Breast epithelium (tissue), 4 donors: Measurements from ENCODE around the gene LGR5. TPM values are rescaled to one million over a fixed set of nuclear protein-coding genes. Genes with fewer than 3 reads are reported as not detected.

Source experiments
- DNase-seq, 2 donors: peaks; one replicate each; pipeline ENCODE4 v3.0.0-alpha.2; 2019; ENCODE audit warnings: low spot score in 2 of 2
- H3K27ac ChIP-seq, 2 donors: fragments of 200-600 bp; sonication (generic) in 1 of 2; one replicate each; pipeline ENCODE4 v1.5.1; 2016 to 2019; ENCODE audit warnings: mild to moderate bottlenecking in 1 of 2
- H3K27me3 ChIP-seq, 2 donors: fragments of 200-600 bp; sonication (generic) in 1 of 2; one replicate each; pipeline versions ENCODE4 v1.5.1 to v1.6.0; 2017 to 2019; ENCODE audit warnings: control low read depth in 1 of 2, mild to moderate bottlenecking in 1 of 2
- H3K36me3 ChIP-seq: fragments of 200-600 bp; one replicate; pipeline ENCODE4 v1.5.1; 2019
- H3K4me1 ChIP-seq, 2 donors: fragments of 200-600 bp; sonication (generic); one replicate each; pipeline ENCODE4 v1.5.1; 2016 to 2019; ENCODE audit warnings: control low read depth in 1 of 2
- H3K4me3 ChIP-seq, 3 donors: fragments of 200-600 bp; sonication (generic); 1 replicate in 2 of 3; 2 replicates in 1 of 3; pipeline ENCODE4 v1.5.1; 2016 to 2019; ENCODE audit warnings: mild to moderate bottlenecking in 3 of 3, moderate library complexity in 2 of 3
- H3K9me3 ChIP-seq, 2 donors: fragments of 200-600 bp; sonication (generic) in 1 of 2; one replicate each; pipeline ENCODE4 v1.5.1; 2016 to 2019; ENCODE audit warnings: control low read depth in 1 of 2
- POLR2A ChIP-seq: fragments of 450-650 bp; IDR thresholded peaks from one replicate; pipeline ENCODE4 v1.6.1; 2016; ENCODE audit warnings: antibody characterized with exemption, mild to moderate bottlenecking, moderate library complexity
- POLR2AphosphoS5 ChIP-seq, 3 donors: sonication (generic); formaldehyde crosslinking; IDR thresholded peaks; one replicate each; pipeline ENCODE4 v1.6.1; 2017; ENCODE audit warnings: antibody characterized with exemption in 3 of 3
- intact Hi-C: fragments of 100-400 bp; cut with DNase I; formaldehyde crosslinking; loops from one replicate; pipeline ENCODE4 v1.15.1; 2023; ENCODE audit warnings: low total_unique reads
- total RNA-seq, 3 donors: library from RNA; depleted of rRNA; stranded (reverse); fragments of >200 nt; gene quantifications; one replicate each; pipeline ENCODE4 v1.1.0, GENCODE V29; 2016
- TF ChIP-seq, protein P1 (sequence below), 3 donors: fragments of 450-650 bp; IDR thresholded peaks; one replicate each; pipeline ENCODE4 v1.5.1; 2016 to 2017; ENCODE audit warnings: antibody characterized with exemption in 3 of 3, mild to moderate bottlenecking in 3 of 3, moderate library complexity in 3 of 3

Gene LGR5
- total RNA-seq, 3 donors from 2014 or later, result 0.15 to 0.80 (median 0.66) TPM

GRCh38 chr12:71452006-71452405, 12.4 kb downstream of the LGR5 start:
- Histone ChIP-seq H3K36me3 (no peaks in the 10 kb centered on the region), H3K27me3 (no peaks in the 10 kb centered on the region), H3K4me3 (no peak overlapping the region), H3K4me1 (no peaks in the 10 kb centered on the region), H3K27ac (no peak overlapping the region), H3K9me3 (no peaks in the 10 kb centered on the region)
- intact Hi-C loops, result no loop called here
- TF ChIP-seq POLR2AphosphoS5 (IDR thresholded peaks at IDR 0.05), result no peak
- no peak for TF ChIP-seq POLR2A
- TF ChIP-seq, protein P1, sequence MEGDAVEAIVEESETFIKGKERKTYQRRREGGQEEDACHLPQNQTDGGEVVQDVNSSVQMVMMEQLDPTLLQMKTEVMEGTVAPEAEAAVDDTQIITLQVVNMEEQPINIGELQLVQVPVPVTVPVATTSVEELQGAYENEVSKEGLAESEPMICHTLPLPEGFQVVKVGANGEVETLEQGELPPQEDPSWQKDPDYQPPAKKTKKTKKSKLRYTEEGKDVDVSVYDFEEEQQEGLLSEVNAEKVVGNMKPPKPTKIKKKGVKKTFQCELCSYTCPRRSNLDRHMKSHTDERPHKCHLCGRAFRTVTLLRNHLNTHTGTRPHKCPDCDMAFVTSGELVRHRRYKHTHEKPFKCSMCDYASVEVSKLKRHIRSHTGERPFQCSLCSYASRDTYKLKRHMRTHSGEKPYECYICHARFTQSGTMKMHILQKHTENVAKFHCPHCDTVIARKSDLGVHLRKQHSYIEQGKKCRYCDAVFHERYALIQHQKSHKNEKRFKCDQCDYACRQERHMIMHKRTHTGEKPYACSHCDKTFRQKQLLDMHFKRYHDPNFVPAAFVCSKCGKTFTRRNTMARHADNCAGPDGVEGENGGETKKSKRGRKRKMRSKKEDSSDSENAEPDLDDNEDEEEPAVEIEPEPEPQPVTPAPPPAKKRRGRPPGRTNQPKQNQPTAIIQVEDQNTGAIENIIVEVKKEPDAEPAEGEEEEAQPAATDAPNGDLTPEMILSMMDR (IDR thresholded peaks at IDR 0.05), result no peak
- DNase-seq, result no peak

GRCh38 chr12:71455028-71455737, 15.6 kb downstream of the LGR5 start:
- DNase-seq, result no peak

DNA sequence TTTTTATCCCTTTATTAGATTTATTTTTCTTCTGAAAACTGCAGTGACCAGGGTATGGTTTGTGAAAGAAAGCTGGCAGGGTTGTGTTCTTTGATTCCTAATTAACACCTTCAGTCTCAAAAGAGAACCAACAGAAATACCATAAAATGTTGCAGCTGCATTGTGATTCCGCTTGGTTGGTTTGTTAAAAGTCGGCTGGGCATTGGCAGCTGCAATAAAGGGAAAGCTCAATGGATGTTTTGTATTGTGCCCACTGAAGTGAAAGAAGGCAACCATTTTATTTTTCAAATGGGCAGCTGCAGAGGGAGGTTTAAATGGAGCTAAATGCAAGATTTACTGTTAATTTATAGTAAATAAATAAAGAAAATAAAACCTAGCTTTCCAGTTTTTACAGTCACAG, 16.7 kb downstream of the LGR5 start:
- Histone ChIP-seq H3K36me3 (no peaks in the 10 kb centered on the region), H3K4me1 (no peaks in the 10 kb centered on the region), H3K9me3 (no peaks in the 10 kb centered on the region), H3K27me3 (no peaks in the 10 kb centered on the region), H3K4me3 (no peak overlapping the region), H3K27ac (no peak overlapping the region)
- no peak for DNase-seq
- no peak for TF ChIP-seq POLR2A
- intact Hi-C loops, result no loop called here

More at GRCh38 chr12:71455028-71455737, 15.6 kb downstream of the LGR5 start:
- Histone ChIP-seq H3K27me3 (no peaks in the 10 kb centered on the region), H3K36me3 (no peaks in the 10 kb centered on the region), H3K27ac (no peak overlapping the region), H3K4me3 (no peak overlapping the region), H3K9me3 (no peaks in the 10 kb centered on the region), H3K4me1 (no peaks in the 10 kb centered on the region)
- TF ChIP-seq POLR2A (no peak), POLR2AphosphoS5 (IDR thresholded peaks at IDR 0.05) (no peak)
- TF ChIP-seq, protein P1 (IDR thresholded peaks at IDR 0.05), result no peak
- intact Hi-C loops, result no loop called here

- Histone ChIP-seq H3K36me3 (no peaks in the 10 kb centered on the region), H3K4me1 (no peaks in the 10 kb centered on the region), H3K9me3 (no peaks in the 10 kb centered on the region), H3K27ac (no peak overlapping the region), H3K4me3 (no peak overlapping the region), H3K27me3 (no peaks in the 10 kb centered on the region)
- TF ChIP-seq POLR2AphosphoS5 (IDR thresholded peaks at IDR 0.05) (no peak), POLR2A (no peak)
- TF ChIP-seq, protein P1 (IDR thresholded peaks at IDR 0.05), result no peak
- DNase-seq, result no peak
- intact Hi-C loops, result no loop called here
These were observed 17.4 kb downstream of the LGR5 start for GRCh38 chr12:71456990-71457389.

DNA sequence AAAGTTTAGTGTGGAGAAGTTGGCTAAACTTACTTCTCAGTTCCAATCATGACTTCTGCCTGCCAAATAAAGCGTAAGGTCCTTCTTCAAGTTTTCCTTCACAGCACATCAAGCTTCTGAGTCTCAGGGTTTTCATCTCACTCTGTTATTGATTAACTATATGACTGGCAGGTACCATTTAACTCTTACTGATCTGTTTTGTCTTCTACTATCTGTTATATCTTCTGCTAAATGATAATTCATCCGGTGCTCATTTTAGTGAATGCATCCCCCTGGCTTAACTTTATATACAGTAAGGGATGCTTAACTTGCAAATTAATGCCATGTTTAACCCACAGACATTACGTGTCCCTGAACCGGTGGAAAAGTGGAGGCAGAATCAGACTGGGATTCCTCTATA, 20.7 kb downstream of the LGR5 start:
- TF ChIP-seq POLR2AphosphoS5 (IDR thresholded peaks at IDR 0.05) (no peak), POLR2A (no peak)
- TF ChIP-seq, protein P1 (IDR thresholded peaks at IDR 0.05), result no peak

More for the DNA sequence above, 20.7 kb downstream of the LGR5 start:
- H3K9me3 ChIP-seq, result no peaks in the 10 kb centered on the region
- H3K27me3 ChIP-seq, result no peaks in the 10 kb centered on the region
- H3K4me1 ChIP-seq, result no peaks in the 10 kb centered on the region
- no peak overlapping the region for H3K4me3 ChIP-seq
- H3K36me3 ChIP-seq, result no peaks in the 10 kb centered on the region
- no peak overlapping the region for H3K27ac ChIP-seq
- DNase-seq, result no peak
- intact Hi-C loops, result no loop called here
